PFSK-1 (cell line): ENCODE measurements around the gene PYURF. TPM values are rescaled to one million over a fixed set of nuclear protein-coding genes. Genes with fewer than 3 reads are reported as not detected.

Experiments
- FOXP2 ChIP-seq: optimal IDR thresholded peaks from 2 replicates; pipeline ENCODE3; 2011; ENCODE audit warnings: borderline replicate concordance, control low read depth, inconsistent platforms; ENCODE audit not compliant: insufficient read depth; ENCODE audit errors: extremely low read length, extremely low read depth
- POLR2AphosphoS5 ChIP-seq: IDR thresholded peaks from 2 replicates; pipeline ENCODE4 v1.6.1; 2012; ENCODE audit warnings: low read depth, mild to moderate bottlenecking, control low read depth, low read length, moderate library complexity
- REST ChIP-seq, 2 experiments: IDR thresholded peaks; 2 replicates each; pipeline versions ENCODE4 v1.6.1 to v1.8.0; 2011 to 2012; ENCODE audit warnings: low read depth in 2 of 2, low read length in 2 of 2, control low read depth in 1 of 2, inconsistent platforms in 1 of 2, mild to moderate bottlenecking in 1 of 2, moderate library complexity in 1 of 2; ENCODE audit not compliant: insufficient read depth in 1 of 2
- SIN3A ChIP-seq: IDR thresholded peaks from 2 replicates; pipeline ENCODE4 v1.6.1; 2012; ENCODE audit warnings: mild to moderate bottlenecking, low read length, moderate library complexity, borderline replicate concordance; ENCODE audit not compliant: insufficient read depth
- TAF1 ChIP-seq: IDR thresholded peaks from 2 replicates; pipeline ENCODE4 v1.6.1; 2012; ENCODE audit warnings: low read length, control low read depth, borderline replicate concordance; ENCODE audit not compliant: insufficient read depth
- polyA plus RNA-seq: library from polyadenylated mRNA; unstranded; fragments of >200 nt; gene quantifications from one replicate; pipeline ENCODE4 v1.2.1, GENCODE V29; 2012; ENCODE audit warnings: low read depth, missing spikeins; ENCODE audit not compliant: insufficient read length

PYURF gene, protein sequence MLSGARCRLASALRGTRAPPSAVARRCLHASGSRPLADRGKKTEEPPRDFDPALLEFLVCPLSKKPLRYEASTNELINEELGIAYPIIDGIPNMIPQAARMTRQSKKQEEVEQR
- 53.5 TPM for polyA plus RNA-seq

GRCh38 chr4:88523325-88524129 is at the start of gene PYURF:
Gene PYURF, minus strand, starts transcription at chr4:88523776. Its CDS starts 76 bp downstream, at chr4:88523700.
- TF ChIP-seq TAF1 (peak; percentile 96), SIN3A (no peak), POLR2AphosphoS5 (peak; percentile 88), REST (IDR thresholded peaks at IDR 0.05; ENCODE audit: insufficient read depth in 1 of 2, low read depth in 2 of 2, low read length in 2 of 2) (peak in 1 of 2 experiments; percentile 25; a peak in 1 of 4 replicates), FOXP2 (peak; percentile 48)

- TF ChIP-seq FOXP2, result no peak
- no peak for TF ChIP-seq POLR2AphosphoS5
- no peak for TF ChIP-seq TAF1
- TF ChIP-seq SIN3A, result no peak
- TF ChIP-seq REST (IDR thresholded peaks at IDR 0.05; ENCODE audit: insufficient read depth in 1 of 2, low read depth in 2 of 2, low read length in 2 of 2), result no peak
Observed at GRCh38 chr4:88570001-88570400, 46.4 kb upstream of the PYURF start.

GRCh38 chr4:88567591-88567990 is 44.0 kb upstream of the PYURF start:
- TF ChIP-seq REST (IDR thresholded peaks at IDR 0.05; ENCODE audit: insufficient read depth in 1 of 2, low read depth in 2 of 2, low read length in 2 of 2) (no peak), SIN3A (no peak), FOXP2 (no peak), POLR2AphosphoS5 (no peak), TAF1 (no peak)

- TF ChIP-seq POLR2AphosphoS5, result no peak
- TF ChIP-seq TAF1, result no peak
- no peak for TF ChIP-seq FOXP2
- TF ChIP-seq SIN3A, result no peak
- no peak for TF ChIP-seq REST (IDR thresholded peaks at IDR 0.05; ENCODE audit: insufficient read depth in 1 of 2, low read depth in 2 of 2, low read length in 2 of 2)
Observed at GRCh38 chr4:88549815-88550214, 26.2 kb upstream of the PYURF start.
